GM18502 (cell line): ENCODE data around the gene KAT7.
"Not testable (repeated sequence)": the region's sequence is repeated elsewhere in the genome, so short reads cannot be mapped to it uniquely, and the experiment has no call there.

Source experiments
- ATAC-seq: cut with Tn5 transposase; IDR thresholded peaks from one replicate; pipeline ENCODE4 v1.9.1; 2021; ENCODE audit warnings: mild to moderate bottlenecking; ENCODE audit not compliant: unreplicated experiment, poor library complexity

The KAT7 gene

DNA sequence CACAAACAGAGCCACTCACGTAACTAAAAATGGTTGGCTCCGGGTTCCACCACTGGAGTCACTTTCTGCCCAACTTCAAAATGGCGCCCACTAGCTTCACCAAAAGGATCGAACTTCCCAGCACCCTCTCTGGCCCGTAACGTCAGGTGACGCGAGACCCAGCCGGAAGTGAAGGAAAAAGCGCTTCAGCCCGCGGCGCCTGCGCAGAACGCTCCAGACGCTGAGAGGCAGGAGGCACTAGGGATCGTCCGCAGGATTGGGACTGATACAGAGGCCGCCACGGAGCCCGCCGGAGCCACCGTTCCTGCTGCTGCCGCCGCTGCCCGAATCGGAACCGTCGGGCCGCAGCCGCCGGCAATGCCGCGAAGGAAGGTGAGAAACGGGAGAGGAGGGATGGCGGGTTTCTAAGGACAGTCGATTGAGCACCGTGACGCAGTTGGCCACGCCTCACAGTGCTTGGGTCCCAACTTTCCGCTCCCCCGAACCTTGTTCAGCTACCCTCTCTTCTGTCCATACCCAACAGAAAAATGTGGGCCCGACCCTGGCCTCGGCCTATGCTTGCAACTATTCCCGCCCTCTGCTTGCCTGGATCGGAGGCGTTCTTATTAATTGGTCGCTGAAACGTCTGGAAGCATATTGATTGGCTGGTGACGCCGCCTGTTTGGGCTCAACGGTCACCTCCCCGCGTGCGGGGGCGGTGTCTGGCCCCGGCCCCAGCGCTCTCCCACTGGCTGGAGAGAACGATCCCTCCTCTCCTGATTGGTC is at the start of gene KAT7:
KAT7 (plus strand) TSS at position 204 of the 765 bp plus-strand sequence; CDS start at position 358, 154 bp downstream.
- ATAC-seq, result peak; percentile 90

DNA sequence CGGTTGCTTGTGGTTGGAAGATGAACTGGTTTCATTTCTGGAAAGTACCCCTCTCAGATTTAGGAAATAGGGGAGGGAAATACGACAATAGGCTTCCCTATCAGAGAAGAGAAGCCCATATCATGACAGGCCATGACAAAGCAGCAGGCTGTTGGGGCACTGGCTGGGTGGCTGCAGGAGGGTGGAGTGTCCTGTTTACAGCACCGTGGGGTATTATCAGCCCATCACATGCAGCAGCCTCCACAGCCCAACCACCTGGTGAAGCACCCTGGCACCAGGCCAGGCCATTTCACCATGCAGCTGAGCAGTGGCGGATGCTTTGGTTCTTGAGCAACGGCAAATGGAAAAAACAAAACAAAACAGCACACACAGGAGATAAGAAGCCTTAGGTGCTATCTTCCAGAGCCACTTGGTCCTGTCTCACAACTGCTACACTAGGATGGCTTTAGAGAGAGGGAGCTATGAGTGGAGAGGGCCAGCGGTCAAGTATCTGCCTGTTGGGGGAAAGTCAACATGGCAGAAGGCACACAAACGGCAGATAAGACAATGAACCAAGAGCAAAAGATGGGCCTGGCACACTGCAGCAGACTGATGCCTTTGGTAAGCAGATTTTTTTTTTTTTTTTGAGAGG is 48.7 kb upstream of the KAT7 start:
- peak; percentile 65 for ATAC-seq

DNA sequence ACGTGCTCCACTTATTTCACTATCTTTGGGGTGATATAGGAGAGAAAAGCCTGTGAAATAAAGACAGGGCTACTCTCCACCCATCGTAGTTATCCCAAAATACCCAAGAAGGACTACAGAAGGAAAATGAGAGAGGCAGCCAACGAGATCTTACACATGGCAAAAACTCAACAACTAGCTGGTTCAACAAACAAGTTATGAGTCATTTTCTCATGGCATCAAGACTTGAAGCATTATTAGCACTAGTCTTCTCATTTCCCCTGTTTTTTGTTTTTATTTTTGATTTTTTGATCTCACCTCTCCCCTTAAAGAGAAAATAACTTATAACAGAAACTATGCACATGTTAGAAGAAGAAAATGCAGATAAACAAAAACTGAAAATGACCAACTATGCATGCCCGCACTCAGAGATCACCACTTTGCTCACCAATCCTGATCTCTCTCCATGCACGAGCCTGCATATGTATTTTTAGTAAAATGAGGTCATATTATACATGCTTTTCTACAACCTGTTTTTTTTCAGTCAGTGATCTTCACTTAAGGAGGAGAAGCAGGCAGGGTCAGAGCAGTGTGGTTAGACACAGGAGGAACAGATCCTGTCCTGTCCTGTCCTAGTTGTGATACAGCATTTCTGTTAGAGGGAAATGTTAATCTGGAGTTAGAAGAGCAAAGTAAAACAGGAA is 47.3 kb upstream of the KAT7 start:
- no peak for ATAC-seq

DNA sequence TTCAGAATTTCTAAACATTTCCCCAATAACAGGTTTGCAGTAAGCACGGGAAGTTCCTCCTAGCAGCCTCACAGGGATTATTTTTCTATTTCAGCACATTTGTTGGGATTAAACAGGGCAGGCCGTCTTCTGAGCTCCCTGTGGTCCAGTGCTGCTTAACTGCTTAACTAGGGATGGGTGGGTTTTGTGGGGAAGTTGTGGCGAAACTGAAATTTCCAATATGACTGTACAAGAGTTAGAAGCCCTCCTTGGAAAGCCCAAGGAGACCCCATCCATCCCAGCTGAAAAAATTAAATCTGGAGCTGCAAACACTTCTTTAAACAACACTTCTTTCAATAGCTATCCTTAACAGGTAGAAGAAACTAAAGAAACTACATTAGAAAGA is 46.8 kb upstream of the KAT7 start:
- ATAC-seq, result no peak

DNA sequence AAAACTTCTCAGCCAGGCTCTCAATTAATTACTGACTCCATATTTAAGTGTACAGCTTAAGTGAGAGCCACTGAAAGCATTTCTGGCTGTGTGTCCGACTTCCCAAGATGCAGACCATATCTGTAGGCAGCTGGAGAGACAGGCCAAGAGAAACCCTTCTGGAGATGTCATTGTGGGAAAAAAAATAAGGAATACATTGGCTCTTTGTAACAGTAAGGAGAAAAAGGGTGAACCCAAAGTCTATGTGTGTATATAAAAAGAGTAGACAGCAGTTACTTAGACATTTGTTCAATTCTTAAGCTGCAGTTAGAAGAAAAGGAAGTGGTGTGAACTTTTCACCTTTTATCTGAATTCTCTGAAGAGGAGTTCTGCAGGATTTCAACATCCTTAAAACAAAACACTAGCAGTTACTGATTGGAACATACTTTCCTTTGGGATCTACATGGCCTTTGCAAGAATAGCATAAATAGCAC is 46.3 kb upstream of the KAT7 start:
- no peak for ATAC-seq

DNA sequence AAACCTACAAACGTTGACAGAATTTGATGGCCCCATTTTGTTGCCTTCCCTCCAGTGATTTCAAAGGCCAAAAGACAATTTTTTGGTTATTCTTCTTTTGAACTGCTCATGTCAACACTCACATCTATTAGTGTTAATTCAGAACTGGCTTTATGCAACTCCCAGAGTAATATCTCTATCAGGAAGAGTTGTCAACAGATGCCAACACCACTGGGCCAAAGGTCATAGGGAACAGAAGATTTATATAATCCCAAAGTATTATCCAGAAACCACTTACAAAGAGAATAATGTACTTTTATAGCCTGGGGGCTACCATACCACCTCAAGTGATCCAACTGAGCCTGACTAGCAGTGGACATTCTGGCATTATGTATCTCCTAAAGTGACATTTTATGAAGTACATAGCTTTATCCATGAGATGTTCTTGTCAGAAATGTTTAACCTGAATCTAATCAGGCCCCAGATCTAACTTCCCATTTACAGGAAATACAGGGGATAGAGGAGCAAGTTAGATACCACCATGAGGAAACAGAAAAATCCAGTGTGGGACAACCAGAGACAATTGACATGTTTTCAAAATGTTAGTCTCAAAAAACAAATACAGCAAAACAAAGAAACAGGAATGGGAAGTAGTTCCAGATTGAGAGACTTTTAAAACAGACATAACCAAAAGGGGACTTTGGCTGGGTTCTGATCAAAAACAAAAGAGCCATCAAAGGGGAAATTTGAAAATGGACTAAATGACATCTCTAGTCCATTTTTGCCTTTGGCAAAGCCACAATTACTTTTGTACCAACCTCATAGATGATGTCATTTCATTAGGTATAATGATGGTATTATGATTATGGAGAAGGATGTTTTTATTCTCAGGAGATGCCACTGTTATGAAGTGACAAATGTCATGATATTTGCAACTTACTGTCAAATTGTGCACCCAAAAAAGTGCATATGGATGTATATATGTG is 43.0 kb upstream of the KAT7 start:
- no peak for ATAC-seq

DNA sequence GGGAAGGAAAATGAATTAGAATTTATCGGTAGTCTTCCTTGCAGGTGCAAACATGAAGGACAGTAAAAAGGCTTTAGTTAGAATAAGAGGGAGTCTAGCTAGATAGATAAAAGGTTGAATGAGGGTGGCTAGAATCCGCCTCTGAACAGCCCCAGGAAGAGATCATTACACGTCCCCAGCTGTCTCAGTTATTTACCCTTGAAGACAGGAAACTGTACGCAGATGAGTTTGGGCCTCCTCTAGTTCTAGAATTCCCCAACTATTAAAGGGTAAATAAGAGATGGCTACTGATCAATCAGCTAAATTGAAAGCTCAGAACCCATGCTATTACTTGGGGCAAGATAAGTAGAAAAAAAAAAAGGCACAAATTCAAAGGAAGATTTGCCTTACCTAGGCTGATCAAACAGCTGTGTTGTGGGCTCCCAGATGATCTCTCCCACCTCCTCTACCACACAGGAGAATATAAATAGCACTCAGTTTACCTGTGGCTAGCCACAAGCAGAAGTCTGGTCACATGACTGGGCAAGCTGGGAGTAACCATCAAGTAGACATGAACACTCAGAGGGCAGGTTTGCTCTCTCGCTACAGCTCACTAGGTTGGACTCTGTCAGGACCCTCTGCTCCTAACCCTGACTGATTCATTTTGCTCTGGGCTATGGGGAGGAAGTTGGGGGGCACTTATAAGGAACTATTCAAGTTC is 41.5 kb upstream of the KAT7 start:
- peak; percentile 64 for ATAC-seq

DNA sequence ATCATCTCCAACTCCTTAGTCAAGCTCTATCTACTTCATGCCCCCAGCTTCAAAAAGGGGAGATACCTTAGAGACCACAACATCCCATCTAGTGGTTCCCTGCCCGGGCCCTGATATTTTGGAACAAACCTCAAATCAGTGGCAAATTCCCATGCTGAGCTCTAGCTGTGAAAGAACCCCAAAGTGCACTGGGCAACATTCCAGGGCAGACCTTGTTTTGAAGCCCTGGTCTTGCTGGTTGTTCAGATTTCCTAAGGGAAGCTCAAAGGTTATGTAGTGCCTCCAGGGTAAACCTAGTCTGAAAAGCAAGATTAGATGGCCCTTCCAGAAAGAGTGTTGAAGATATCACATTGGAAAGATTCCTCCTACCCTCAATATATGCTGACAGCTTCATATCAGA is 40.8 kb upstream of the KAT7 start:
- ATAC-seq, result no peak

DNA sequence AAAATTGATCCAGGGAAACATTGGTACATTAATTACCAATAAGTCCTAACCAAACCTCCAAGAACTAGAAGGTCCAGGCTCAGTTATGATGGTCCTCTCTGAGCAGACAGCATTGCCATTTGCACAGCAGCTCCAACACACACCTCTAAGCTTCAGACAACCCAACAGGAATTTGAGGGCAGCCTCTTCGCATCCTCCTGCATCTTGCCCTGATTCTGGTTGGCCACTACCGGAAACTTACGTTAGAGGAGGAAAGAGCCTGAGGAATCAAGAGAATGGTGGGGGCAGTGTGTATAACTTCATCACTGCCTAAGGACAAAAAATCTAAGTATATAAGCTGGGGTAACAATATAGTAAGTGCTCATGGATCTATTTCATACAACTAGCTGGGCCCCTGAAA is 40.3 kb upstream of the KAT7 start:
- ATAC-seq, result no peak

DNA sequence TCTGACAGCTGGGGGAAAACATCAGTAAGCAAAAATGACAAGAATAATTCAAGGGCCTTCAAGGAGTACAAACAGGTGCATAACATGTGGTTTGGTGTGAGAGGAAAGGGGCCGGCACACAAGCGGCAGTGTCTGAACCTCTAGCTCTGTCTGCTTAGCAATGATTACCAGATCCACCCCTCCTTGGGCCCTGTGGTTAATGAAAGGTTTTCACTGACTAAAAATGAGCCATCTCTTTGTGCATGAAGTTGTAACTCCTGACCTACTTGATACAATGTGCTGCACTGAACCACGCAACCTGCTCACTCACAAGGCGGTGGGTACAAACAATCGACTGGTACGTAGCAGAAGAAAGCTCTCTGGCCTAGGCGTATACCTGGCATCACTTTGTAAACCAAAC is 39.7 kb upstream of the KAT7 start:
- peak; percentile 80 for ATAC-seq

DNA sequence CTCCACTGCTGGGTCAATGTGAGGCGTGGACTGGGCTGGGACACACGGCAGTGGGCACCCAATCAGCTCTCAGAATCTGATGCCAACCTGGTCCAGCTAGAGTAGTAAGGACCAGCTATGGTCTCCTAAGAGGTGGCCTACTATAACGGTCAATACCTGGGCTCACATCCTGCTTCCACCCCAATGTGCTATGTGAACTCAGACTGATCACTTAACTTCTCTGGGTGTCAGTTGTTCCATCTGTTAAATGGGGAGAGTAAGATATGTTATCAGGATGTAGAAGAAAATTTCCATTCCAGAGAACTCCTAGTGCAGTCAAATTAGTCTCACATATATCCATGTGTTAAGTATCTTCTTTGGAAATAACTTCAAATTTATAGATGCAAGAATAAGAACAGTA is 38.8 kb upstream of the KAT7 start:
- ATAC-seq, result no peak

DNA sequence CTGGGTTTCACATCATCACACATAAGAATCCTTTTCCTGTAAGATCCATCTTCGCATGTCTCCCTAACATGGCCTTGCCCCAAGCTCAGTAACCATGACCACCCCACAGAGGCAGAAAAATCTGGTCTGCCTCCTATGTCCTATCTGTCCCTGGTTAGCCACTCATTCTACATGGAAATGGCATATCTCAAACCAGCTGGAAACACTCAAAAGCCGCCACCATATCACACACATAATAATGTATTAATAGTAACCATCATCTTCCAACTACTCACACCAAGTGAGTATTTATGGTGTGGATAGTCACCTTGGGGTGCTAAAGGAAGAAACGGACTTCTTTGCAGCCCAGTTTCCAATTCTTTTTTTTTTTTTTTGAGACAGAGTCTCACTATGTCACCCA is 36.0 kb upstream of the KAT7 start:
- no peak for ATAC-seq

DNA sequence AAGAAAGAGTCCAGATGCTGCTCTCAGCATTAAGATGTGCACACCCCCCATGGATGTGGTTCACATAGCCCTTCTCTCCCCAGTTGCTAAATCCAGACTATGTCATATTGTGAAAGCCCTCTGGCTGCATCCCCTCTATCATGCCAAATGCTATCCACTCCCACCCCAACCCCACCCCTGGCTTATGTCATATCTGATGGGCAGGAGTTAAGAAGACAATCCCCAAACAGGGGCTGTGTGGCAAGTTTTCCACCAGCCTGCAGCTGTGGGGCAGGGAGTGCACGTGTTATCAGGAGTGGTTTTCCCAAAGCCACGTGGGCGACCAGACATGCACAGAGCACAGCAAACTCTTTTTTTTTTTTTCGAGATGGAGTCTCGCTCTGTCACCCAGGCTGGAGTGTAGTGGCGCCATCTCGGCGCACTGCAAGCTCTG is 34.5 kb upstream of the KAT7 start:
- ATAC-seq, result no peak

DNA sequence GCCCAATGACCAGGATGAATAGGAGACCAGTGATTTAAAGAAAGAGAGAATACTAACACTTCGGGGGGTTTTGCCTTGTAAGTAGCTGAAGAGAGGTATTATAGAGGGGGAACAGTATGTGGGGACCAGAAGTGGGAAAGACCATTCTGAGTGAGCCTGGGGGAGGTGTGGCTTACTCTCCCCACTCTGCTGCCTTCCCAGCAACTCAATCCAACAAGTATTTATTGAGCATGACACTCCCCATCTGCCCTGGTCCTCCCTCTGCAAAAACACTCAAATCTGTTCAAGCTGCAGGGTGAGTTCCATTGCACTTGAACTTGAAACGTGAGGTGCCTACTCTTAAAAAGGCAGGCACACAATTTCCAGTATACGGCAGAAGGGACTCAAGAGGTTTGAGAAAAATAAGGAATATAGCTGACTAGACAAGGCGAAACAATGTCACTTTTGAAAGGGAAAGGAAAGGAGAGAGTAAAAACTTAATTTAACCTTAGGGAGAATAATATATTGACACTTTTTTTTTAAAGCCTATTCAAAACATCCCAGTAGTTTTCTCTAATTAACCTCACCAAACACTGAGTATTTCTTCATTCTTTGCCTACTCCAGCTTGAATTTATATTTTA is 32.7 kb upstream of the KAT7 start:
- ATAC-seq, result no peak

DNA sequence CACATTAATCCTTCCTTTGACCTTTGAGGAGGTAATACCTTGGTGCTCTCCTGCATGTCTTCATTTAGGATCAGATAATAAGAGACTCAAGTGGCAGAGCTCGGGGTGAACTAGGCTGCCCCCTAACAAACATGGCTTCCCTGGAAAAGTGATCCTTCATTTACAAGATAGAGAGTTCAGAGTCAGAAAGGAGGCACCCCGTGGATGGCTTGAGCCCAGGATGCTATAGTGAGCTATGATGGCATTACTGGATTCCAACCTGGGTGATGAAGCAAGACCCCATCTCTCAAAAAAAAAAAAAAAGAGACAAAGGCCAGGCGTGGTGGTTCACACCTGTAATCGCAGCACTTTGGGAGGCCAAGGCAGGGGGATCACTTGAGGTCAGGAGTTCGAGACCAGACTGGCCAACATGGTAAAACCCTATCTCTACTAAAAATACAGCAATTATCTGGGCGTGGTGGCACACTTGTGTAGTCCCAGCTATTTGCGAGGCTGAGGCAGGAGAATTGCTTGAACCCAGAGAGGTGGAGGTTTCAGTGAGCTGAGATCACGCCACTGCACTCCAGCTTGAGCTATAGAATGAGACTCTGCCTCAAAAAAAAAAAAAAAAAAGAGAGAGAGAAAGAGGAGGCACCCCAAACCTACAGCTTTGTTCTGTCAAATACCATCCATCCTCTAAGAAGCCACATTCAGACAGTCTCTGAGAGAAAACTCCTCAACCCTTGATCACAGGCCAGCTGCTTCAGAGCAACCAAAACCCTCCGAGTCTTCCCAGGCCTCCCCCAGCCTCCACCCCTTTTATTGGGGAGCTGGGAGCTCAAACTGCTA is 31.9 kb upstream of the KAT7 start:
- no peak for ATAC-seq

DNA sequence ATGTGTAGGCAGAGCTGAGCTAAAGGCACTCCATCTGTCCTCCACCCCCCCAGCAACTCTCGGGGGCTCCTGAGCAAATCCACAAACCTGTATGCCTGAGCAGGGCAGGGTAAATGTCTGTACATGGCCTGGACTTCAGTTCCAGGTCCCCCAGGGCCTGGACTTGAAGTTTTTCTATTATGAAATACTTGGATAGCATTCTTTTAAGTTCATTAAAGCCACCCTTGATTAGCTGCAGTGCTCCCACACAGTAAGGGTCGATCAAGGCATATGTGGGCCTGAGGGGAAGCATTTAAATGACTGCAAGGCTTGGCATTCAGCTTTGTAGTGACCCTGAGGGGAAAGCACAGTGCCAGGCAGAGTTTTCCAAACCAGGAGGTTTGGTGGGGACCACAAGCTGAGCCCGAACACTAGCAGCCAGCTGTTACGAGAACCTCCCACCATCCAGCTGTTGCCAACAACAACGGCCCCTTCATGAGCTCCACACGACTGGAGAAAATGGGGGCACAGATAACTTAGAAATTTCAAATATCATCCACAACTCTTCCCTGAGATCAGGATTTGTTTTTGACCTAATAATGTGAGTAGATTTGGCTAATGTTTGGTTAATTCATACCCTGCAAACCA is 31.2 kb upstream of the KAT7 start:
- no peak for ATAC-seq

DNA sequence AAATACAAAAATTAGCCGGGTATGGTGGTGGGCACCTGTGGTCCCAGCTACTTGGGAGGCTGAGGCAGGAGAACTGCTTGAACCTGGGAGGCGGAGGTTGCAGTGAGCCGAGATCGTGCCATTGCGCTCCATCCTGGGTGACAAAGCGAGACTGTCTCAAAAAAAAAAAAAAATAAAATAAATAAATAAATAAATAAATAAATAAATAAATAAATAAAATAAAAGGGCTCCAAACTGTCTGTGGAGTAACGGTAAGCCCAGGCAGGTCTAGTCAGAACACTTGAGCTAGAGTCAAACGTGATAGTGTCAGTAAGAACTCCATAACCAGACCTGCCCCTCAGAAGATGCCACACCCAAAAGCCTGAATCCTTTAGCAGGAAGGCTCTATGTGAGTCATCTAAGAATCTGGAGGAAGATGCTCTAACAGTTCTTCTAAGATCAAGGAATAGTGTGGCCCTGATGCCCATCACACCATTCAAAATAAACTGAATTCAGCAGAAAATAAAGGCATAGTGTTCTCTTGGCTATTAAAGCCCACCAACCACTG is 29.9 kb upstream of the KAT7 start:
- not testable (repeated sequence) for ATAC-seq

DNA sequence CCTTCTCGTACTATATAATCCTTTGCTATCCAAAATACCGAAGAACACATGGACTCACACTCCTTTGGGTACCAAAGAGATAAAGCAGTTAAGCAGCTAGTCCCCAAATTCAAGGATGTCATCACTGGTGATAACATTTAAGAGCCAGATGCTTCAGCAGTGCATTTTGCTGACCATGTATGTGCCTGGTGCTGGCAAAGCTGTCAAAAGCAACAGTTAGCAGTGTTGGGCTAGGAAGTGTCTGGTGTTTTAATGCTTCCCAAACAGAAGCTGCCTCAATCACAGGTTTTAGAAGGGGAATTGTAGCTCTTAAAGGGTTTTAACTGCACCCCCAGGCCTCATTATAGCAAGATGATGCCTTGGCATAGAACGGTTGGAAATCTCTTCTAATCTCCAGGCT is 29.3 kb upstream of the KAT7 start:
- ATAC-seq, result no peak
